ENCODE results near the gene EPHA4.

EPHA4 gene

DNA sequence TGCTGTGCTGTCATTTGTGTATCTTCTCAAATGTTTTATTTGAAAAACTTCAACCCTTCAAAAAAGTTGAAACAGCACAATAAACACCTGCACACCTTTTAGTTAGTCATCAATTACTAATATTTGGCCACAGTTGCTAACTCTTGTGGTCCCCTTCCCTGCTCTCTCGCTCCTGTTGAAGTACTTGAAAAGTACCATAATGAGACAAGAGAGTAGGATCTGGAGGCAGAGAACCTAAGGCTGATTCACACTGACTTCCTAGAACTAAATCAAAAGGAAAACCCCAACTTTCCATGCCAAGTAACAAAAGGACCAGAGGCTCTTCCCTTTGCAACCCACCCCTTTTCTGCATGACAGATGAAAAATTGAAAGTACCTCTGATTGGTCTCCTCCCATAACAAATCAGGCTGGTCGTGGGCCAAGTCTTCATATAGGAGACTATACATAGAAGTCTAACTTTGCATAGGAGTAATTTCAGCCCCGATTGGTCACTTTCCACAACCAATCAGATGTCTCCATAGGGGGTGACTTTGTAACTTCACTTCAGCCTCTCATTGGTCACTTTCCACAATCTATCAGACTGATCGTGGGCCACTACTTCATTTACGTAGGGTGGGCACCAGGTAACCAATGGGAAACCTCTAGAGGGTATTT is 179.7 kb downstream of the EPHA4 start:
- TF ChIP-seq, protein P1, sequence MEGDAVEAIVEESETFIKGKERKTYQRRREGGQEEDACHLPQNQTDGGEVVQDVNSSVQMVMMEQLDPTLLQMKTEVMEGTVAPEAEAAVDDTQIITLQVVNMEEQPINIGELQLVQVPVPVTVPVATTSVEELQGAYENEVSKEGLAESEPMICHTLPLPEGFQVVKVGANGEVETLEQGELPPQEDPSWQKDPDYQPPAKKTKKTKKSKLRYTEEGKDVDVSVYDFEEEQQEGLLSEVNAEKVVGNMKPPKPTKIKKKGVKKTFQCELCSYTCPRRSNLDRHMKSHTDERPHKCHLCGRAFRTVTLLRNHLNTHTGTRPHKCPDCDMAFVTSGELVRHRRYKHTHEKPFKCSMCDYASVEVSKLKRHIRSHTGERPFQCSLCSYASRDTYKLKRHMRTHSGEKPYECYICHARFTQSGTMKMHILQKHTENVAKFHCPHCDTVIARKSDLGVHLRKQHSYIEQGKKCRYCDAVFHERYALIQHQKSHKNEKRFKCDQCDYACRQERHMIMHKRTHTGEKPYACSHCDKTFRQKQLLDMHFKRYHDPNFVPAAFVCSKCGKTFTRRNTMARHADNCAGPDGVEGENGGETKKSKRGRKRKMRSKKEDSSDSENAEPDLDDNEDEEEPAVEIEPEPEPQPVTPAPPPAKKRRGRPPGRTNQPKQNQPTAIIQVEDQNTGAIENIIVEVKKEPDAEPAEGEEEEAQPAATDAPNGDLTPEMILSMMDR (conservative IDR thresholded peaks at IDR 0.05; ENCODE audit: low read length): no peak
- no peak for TF ChIP-seq EZH2phosphoT487 (IDR thresholded peaks at IDR 0.05; ENCODE audit: borderline replicate concordance)
- Histone ChIP-seq H3K9me2 (replicated peaks; ENCODE audit: low read depth, low read length) (no peaks in the 10 kb centered on the region), H3F3A (ENCODE audit: low read depth) (no peaks in the 10 kb centered on the region), H3K4me2 (ENCODE audit: low read depth, low read length, poor library complexity, severe bottlenecking) (no peak overlapping the region), H3K9me3 (ENCODE audit: insufficient read depth, low read depth, low read length) (no peaks in the 10 kb centered on the region), H3K27me3 (ENCODE audit: insufficient read depth, low read length, poor library complexity, severe bottlenecking) (no peaks in the 10 kb centered on the region), H2AFZ (ENCODE audit: low read length) (peak overlapping the region; percentile 35; the same call in 1 of the 2 replicates), H3K4me3 (ENCODE audit: low read length, poor library complexity, severe bottlenecking) (no peak overlapping the region), H3K79me2 (ENCODE audit: insufficient read depth, low read length) (no peaks in the 10 kb centered on the region), H3K4me1 (ENCODE audit: insufficient read depth, low read length, poor library complexity, severe bottlenecking) (no peaks in the 10 kb centered on the region), H3K36me3 (ENCODE audit: insufficient read depth, low read length) (no peaks in the 10 kb centered on the region), H4K20me1 (ENCODE audit: insufficient read depth, low read length, poor library complexity, severe bottlenecking) (no peaks in the 10 kb centered on the region), H3K9ac (ENCODE audit: low read depth, low read length, poor library complexity, severe bottlenecking) (no peak overlapping the region)

DNA sequence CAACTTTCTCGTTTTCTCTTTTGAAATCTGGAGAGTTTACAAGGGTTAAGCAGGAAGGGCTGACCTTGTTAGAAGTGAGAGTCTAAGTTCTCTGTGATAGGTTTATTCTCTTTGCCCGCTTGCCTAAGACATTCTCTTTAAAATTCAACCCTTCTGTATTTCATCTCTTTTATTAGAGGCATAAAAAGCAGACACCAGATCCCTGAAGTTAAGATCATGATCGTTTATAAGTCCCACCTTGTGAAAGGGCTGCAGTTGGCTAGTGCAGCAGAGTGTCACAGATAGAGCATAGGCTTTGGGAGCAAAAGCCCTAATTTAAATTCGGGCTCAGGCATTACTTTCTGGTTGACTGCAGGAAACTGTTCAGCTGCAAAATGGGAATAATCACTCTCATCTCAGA is 181.2 kb downstream of the EPHA4 start:
- no peaks in the 10 kb centered on the region for H3K9me3 ChIP-seq (ENCODE audit: insufficient read depth, low read depth, low read length)
- no peak overlapping the region for H2AFZ ChIP-seq (ENCODE audit: low read length)

DNA sequence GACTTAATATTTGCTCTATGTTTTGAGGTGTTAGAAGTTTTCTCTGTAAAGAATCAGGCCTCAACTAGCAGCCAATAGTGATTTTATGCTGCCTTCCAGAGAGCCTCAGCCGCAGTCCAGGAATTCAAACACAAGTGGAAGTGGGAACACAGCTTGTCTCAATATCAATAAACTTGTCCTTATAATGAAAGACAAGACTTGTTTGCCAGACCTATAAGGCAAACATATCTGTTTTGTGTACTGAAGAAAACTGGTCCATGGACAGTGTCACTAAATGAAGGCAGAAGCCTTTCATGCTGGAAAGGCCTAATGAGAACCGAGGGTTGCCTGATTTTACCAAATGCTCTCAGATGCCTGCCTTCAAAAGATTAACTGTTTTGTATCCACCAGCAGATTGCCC is 182.2 kb downstream of the EPHA4 start:
- Histone ChIP-seq H3F3A (ENCODE audit: low read depth) (no peaks in the 10 kb centered on the region), H3K9ac (ENCODE audit: low read depth, low read length, poor library complexity, severe bottlenecking) (no peak overlapping the region), H3K9me2 (replicated peaks; ENCODE audit: low read depth, low read length) (no peaks in the 10 kb centered on the region), H3K4me1 (ENCODE audit: insufficient read depth, low read length, poor library complexity, severe bottlenecking) (no peaks in the 10 kb centered on the region), H3K9me3 (ENCODE audit: insufficient read depth, low read depth, low read length) (no peaks in the 10 kb centered on the region), H3K36me3 (ENCODE audit: insufficient read depth, low read length) (no peaks in the 10 kb centered on the region), H4K20me1 (ENCODE audit: insufficient read depth, low read length, poor library complexity, severe bottlenecking) (no peaks in the 10 kb centered on the region), H3K79me2 (ENCODE audit: insufficient read depth, low read length) (no peaks in the 10 kb centered on the region), H3K27me3 (ENCODE audit: insufficient read depth, low read length, poor library complexity, severe bottlenecking) (no peaks in the 10 kb centered on the region), H3K4me3 (ENCODE audit: low read length, poor library complexity, severe bottlenecking) (no peak overlapping the region), H3K4me2 (ENCODE audit: low read depth, low read length, poor library complexity, severe bottlenecking) (no peak overlapping the region), H2AFZ (ENCODE audit: low read length) (no peak overlapping the region)
- TF ChIP-seq EZH2phosphoT487 (IDR thresholded peaks at IDR 0.05; ENCODE audit: borderline replicate concordance): no peak
- TF ChIP-seq, protein P1 (conservative IDR thresholded peaks at IDR 0.05; ENCODE audit: low read length): no peak

More for the DNA sequence above, 181.2 kb downstream of the EPHA4 start:
- no peak overlapping the region for H3K9ac ChIP-seq (ENCODE audit: low read depth, low read length, poor library complexity, severe bottlenecking)
- H3K4me1 ChIP-seq (ENCODE audit: insufficient read depth, low read length, poor library complexity, severe bottlenecking): no peaks in the 10 kb centered on the region
- H3K4me2 ChIP-seq (ENCODE audit: low read depth, low read length, poor library complexity, severe bottlenecking): no peak overlapping the region
- no peaks in the 10 kb centered on the region for H3K27me3 ChIP-seq (ENCODE audit: insufficient read depth, low read length, poor library complexity, severe bottlenecking)
- no peaks in the 10 kb centered on the region for H3K79me2 ChIP-seq (ENCODE audit: insufficient read depth, low read length)
- no peaks in the 10 kb centered on the region for H3K9me2 ChIP-seq (replicated peaks; ENCODE audit: low read depth, low read length)
- H4K20me1 ChIP-seq (ENCODE audit: insufficient read depth, low read length, poor library complexity, severe bottlenecking): no peaks in the 10 kb centered on the region
- TF ChIP-seq, protein P1 (conservative IDR thresholded peaks at IDR 0.05; ENCODE audit: low read length): no peak
- no peak for TF ChIP-seq EZH2phosphoT487 (IDR thresholded peaks at IDR 0.05; ENCODE audit: borderline replicate concordance)
- H3F3A ChIP-seq (ENCODE audit: low read depth): no peaks in the 10 kb centered on the region
- H3K4me3 ChIP-seq (ENCODE audit: low read length, poor library complexity, severe bottlenecking): no peak overlapping the region
- H3K36me3 ChIP-seq (ENCODE audit: insufficient read depth, low read length): no peaks in the 10 kb centered on the region

Data from Loucy (cell line).